Activated naive CD8-positive, alpha-beta T cell treated with anti-CD3 and anti-CD28 coated beads, Interleukin-2, amount 10 ng/mL, durations not matched to agents 7 days and 5 days (primary cell): ENCODE measurements around the gene MIPOL1. TPM values are rescaled to one million over a fixed set of nuclear protein-coding genes. Genes with fewer than 3 reads are reported as not detected.
A peak's percentile ranks its signal among the peaks of the same experiment; 100 is the strongest.
"Not testable (repeated sequence)": the region's sequence is repeated elsewhere in the genome, so short reads cannot be mapped to it uniquely, and the experiment has no call there.

Source experiments
- ATAC-seq: fragments of 150-1000 bp; cut with Tn5 transposase; one replicate; pipeline ENCODE4 v1.10.0; 2021; ENCODE audit warnings: low read depth, moderate library complexity
- POLR2A ChIA-PET: fragments of 350-600 bp; sonication (Branson Sonifier 250); formaldehyde crosslinking; loops from one replicate; lab custom pipeline; 2021; ENCODE audit warnings: antibody characterized with exemption; lab: Charles Lee
- DNase-seq: peaks from one replicate; pipeline ENCODE4 v3.0.0; 2021
- H3K27ac Mint-ChIP-seq: one replicate; pipeline ENCODE4 v1.8.0; 2022; ENCODE audit warnings: mild to moderate bottlenecking, mixed read lengths
- H3K27me3 Mint-ChIP-seq: one replicate; pipeline ENCODE4 v1.8.0; 2022; ENCODE audit warnings: mild to moderate bottlenecking, moderate library complexity, mixed read lengths
- H3K36me3 Mint-ChIP-seq: one replicate; pipeline ENCODE4 v1.8.0; 2021; ENCODE audit warnings: mild to moderate bottlenecking, mixed read lengths
- H3K4me1 Mint-ChIP-seq: one replicate; pipeline ENCODE4 v1.8.0; 2021; ENCODE audit warnings: mixed read lengths
- H3K4me3 Mint-ChIP-seq: one replicate; pipeline ENCODE4 v1.8.0; 2022; ENCODE audit warnings: mild to moderate bottlenecking, moderate library complexity, mixed read lengths
- H3K9me3 Mint-ChIP-seq: one replicate; pipeline ENCODE4 v1.8.0; 2021; ENCODE audit warnings: mixed read lengths
- total RNA-seq, 2 experiments: library from RNA; stranded (reverse); gene quantifications; one replicate each; pipeline ENCODE4 v1.2.3, GENCODE V29; 2021

Gene MIPOL1
- total RNA-seq, 2 experiments from 2014 or later = not detected

DNA sequence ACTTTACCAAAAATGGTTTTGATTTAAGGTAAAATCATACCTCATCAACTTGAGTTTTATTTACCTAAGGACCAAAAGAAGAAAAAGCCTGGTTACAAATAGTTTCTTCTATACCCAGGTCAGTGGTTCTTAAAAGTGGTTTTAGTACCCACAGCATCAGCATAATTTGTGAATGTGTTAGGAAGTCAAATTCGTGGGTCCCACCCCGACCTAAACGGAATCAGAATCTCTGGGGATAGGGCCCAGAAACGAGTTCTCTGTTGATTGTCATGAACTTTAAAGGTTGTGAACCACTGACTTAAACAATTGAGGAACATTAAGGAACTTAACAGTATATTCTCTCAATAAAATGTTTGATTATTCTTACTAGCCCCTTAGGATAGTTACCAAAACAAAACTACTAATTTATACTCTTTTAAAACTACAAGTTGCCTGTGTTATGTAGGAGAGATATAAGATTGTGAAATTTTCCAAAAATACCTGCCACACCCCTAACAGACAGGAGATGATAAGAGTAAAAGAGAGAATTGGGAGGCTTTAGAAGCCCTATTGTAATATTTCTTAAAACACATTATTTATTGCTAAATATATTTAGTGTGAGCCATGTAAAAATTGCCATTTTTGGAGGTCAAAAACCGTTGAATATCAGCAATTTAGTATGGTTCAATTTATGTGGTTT is 24.7 kb upstream of the MIPOL1 start:
- H3K9me3 Mint-ChIP-seq = no peaks in the 10 kb centered on the region
- no peaks in the 10 kb centered on the region for H3K4me1 Mint-ChIP-seq
- H3K36me3 Mint-ChIP-seq = no peaks in the 10 kb centered on the region
- no peak overlapping the region for H3K27ac Mint-ChIP-seq
- ATAC-seq (no peak), DNase-seq (no peak)
- H3K27me3 Mint-ChIP-seq = peaks cover 30% of the 10 kb centered on the region
- POLR2A ChIA-PET = no interaction called here
- no peak overlapping the region for H3K4me3 Mint-ChIP-seq

DNA sequence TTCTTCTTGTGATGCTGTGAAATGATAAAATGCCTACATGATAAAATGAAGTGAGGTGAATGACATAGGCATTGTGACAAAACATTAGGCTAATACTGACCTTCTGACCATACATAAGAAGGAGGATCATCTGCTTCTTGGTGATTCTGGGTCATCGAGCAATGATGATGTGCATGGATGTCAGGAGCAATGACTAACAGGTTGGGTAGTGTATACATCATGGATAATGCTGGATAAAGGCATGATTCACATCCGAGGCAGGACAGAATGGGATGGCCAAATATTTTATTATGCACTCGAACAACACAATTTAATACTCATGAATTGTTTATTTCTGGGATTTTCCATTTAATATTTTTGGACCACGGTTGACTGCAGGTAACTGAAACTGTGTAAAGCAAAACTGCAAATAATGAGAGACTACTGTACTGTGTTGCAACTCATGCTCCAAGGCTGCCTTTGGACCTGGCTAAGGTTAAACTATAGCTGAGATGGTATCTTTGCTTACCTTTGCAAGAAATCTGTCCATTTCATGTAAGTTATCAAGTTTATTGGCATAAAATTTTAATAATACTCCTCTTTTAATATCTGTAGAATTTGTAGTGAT is 17.7 kb upstream of the MIPOL1 start:
- Mint-ChIP-seq H3K9me3 (no peaks in the 10 kb centered on the region), H3K27ac (no peak overlapping the region), H3K4me3 (no peak overlapping the region), H3K36me3 (no peaks in the 10 kb centered on the region), H3K27me3 (no peaks in the 10 kb centered on the region), H3K4me1 (no peaks in the 10 kb centered on the region)
- POLR2A ChIA-PET = no interaction called here
- DNase-seq (no peak), ATAC-seq (no peak)

DNA sequence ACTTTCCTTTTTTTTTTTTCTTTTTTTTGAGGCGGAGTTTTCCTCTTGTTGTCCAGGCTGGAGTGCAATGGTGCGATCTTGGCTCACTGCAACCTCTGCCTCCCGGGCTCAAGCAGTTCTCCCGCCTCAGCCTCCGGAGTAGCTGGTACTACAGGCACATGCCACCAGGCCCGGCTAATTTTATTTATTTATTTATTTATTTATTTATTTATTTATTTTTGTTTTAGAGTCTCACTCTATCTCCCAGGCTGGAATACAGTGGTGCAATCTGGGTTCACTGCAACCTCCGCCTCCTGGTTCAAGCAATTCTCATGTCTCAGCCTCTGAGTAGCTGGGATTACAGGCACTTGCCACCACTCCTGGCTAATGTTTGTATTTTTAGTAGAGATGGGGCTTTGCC is 16.9 kb upstream of the MIPOL1 start:
- H3K27me3 Mint-ChIP-seq, DNase-seq, H3K27ac Mint-ChIP-seq, POLR2A ChIA-PET, H3K4me1 Mint-ChIP-seq, ATAC-seq, H3K36me3 Mint-ChIP-seq, H3K9me3 Mint-ChIP-seq, H3K4me3 Mint-ChIP-seq: not testable (repeated sequence)

DNA sequence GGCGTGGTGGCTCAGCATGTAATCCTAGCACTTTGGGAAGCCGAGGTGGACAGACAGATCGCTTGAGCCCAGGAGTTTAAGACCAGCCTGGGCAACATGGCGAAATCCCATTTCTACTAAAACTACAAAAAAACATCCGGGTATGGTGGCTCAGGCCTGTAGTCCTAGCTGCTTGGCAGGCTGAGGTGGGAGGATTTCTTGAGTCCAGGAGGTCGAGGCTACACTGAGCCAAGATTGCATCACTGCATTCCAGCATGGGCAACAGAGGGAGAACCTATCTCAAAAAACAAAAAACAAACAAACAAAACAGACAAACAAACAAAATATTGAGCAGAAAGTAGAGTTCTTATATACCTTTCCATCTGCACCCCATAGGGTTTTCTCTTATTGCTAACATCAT is 16.3 kb upstream of the MIPOL1 start:
- no peak for DNase-seq
- POLR2A ChIA-PET = no interaction called here
- H3K9me3 Mint-ChIP-seq = no peaks in the 10 kb centered on the region
- no peaks in the 10 kb centered on the region for H3K27me3 Mint-ChIP-seq
- no peak overlapping the region for H3K27ac Mint-ChIP-seq
- no peak overlapping the region for H3K4me3 Mint-ChIP-seq
- no peaks in the 10 kb centered on the region for H3K4me1 Mint-ChIP-seq
- H3K36me3 Mint-ChIP-seq = no peaks in the 10 kb centered on the region
- ATAC-seq = no peak

DNA sequence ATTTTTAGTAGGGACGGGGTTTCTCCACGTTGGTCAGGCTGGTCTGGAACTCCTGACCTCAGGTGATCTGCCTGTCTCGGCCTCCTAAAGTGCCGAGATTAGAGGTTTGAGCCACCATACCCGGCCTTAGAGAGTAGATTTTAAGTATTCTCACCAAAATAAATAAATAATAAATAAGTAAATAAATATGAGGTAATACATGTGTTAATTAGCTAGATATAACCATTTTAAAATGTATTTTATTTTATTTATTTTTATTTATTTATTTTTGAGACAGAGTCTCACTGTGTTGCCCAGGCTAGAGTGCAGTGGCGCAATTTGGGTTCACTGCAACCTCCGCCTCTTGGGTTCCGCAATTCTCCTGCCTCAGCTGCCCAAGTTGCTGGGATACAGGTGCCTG is 13.2 kb upstream of the MIPOL1 start:
- ATAC-seq, H3K27me3 Mint-ChIP-seq, H3K4me1 Mint-ChIP-seq, POLR2A ChIA-PET, H3K36me3 Mint-ChIP-seq, H3K4me3 Mint-ChIP-seq, DNase-seq, H3K27ac Mint-ChIP-seq, H3K9me3 Mint-ChIP-seq: not testable (repeated sequence)

DNA sequence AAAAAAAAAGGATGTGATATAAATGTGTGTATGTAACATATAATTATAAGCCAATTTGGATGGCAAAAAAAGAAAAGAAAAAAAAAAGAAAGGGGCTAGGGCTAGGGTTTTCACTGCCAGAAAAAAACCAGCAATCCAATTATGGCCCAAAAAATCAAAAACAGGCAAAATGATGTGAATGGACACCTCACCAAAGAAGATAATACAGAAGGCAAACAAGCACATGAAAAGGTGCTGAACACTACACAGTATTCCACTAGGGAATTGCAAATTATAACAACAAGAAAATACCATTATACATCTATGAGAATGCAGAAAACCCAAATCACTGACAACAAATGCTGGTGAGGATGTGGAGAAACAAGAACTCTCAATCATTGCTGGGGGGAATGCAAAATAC is 12.1 kb upstream of the MIPOL1 start:
- no peaks in the 10 kb centered on the region for H3K27me3 Mint-ChIP-seq
- no peak for DNase-seq
- no peak for ATAC-seq
- POLR2A ChIA-PET = no interaction called here
- no peaks in the 10 kb centered on the region for H3K36me3 Mint-ChIP-seq
- H3K4me1 Mint-ChIP-seq = no peaks in the 10 kb centered on the region
- H3K27ac Mint-ChIP-seq = no peak overlapping the region
- H3K9me3 Mint-ChIP-seq = no peaks in the 10 kb centered on the region
- no peak overlapping the region for H3K4me3 Mint-ChIP-seq

DNA sequence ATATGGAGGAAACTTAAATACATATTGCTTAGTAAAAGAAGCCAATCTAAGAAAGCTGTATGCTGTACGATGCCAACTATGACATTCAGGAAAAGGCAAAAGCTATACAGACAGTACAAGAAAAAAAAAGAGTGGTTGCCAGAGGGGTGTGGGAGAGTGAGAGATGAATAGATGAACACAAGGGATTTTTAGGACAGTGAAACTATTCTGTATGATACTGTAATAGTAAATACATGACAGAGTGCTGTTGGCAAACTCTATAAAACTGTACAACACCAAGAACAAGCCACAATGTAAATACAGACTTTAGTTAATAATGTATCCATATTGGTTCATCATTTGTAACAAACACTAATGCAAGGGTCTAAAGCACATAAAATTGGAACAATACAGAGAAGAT is 10.9 kb upstream of the MIPOL1 start:
- Mint-ChIP-seq H3K4me3 (no peak overlapping the region), H3K9me3 (no peaks in the 10 kb centered on the region), H3K27me3 (no peaks in the 10 kb centered on the region), H3K36me3 (no peaks in the 10 kb centered on the region), H3K27ac (no peak overlapping the region), H3K4me1 (no peaks in the 10 kb centered on the region)
- no peak for ATAC-seq
- POLR2A ChIA-PET = no interaction called here
- no peak for DNase-seq

DNA sequence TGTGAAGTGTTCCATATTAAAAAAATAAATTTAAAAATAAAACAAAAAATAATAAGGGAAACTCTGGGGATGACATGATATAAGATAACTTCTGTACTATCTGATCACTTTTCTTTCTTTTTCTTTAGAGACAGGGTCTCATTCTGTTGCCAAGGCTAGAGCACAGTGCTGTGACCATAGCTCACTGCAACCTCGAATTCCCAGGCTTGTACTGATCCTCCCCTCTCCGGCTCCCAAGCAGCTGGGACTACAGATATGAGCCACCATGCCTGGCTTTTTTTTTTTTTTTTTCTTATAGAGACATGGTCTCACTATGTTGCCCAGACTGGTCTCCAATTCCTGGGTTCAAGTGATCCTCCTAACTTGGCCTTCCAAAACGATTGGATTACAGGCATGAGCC is 10.4 kb upstream of the MIPOL1 start:
- Mint-ChIP-seq H3K4me1 (no peaks in the 10 kb centered on the region), H3K9me3 (no peaks in the 10 kb centered on the region), H3K27ac (no peak overlapping the region), H3K36me3 (no peaks in the 10 kb centered on the region), H3K4me3 (no peak overlapping the region), H3K27me3 (no peaks in the 10 kb centered on the region)
- no peak for DNase-seq
- no peak for ATAC-seq
- POLR2A ChIA-PET = no interaction called here

DNA sequence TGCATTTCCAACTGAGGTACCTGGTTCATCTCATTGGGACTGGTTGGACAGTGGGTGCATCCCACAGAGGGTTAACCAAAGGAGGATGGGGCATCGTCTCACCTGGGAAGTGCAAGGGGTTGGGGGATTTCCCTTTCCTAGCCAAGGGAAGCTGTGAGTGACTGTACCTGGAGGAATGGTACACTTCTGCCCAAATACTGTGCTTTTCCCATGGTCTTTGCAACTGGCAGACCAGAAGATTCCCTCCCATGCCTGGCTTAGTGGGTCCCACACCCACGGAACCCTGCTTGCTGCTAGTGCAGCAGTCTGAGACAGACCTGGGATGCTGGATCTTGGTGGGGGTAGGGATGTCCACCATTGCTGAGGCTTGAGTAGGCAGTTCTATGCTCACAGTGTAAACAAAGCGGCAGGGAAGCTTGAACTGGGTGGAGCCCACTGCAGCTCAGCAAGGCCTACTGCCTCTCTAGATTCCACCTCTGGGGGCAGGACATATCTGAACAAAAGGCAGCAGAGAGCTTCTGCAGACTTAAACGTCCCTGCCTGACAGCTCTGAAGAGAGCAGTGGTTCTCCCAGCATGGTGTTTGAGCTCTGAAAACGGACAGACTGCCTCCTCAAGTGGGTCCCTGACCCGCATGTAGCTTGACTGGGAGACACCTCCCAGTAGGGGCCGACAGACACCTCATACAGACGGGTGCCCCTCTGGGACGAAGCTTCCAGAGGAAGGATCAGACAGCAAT is 9.7 kb upstream of the MIPOL1 start:
- H3K27me3 Mint-ChIP-seq, H3K4me1 Mint-ChIP-seq, H3K27ac Mint-ChIP-seq, POLR2A ChIA-PET, H3K36me3 Mint-ChIP-seq, H3K9me3 Mint-ChIP-seq, ATAC-seq, H3K4me3 Mint-ChIP-seq, DNase-seq: not testable (repeated sequence)

DNA sequence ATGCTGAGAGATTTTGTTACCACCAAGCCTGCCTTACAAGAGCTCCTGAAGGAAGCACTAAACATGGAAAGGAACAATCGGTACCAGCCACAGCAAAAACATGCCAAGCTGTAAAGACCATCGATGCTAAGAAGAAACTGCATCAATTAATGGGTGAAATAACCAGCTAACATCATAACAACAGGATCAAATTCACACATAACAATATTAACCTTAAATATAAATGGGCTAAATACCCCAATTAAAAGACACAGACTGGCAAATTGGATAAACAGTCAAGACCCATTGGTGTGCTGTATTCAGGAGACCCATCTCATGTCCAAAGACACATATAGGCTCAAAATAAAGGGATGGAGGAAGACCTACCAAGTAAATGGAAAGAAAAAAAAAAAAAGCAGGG is 8.0 kb upstream of the MIPOL1 start:
- H3K4me3 Mint-ChIP-seq, DNase-seq, POLR2A ChIA-PET, H3K4me1 Mint-ChIP-seq, H3K36me3 Mint-ChIP-seq, H3K27me3 Mint-ChIP-seq, ATAC-seq, H3K9me3 Mint-ChIP-seq, H3K27ac Mint-ChIP-seq: not testable (repeated sequence)

DNA sequence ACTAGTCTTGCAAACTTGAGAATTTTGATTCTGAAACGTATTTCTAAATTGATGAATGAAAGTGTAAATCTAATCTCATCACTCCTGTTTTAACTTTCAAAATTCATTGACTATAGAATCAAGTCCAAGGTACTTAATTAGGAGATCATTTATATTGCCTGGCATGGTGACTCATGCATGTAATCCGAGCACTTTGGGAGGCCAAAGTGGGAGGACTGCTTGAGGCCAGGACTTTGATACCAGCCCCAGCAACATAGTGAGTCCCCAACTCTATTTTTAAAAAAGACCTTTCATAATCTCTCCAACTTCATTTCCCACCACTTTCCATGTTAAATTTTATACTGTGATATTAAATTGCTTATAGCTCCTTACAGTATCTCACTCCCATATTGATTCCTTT is 3.0 kb upstream of the MIPOL1 start:
- POLR2A ChIA-PET = no interaction called here
- no peak overlapping the region for H3K4me3 Mint-ChIP-seq
- H3K9me3 Mint-ChIP-seq = no peaks in the 10 kb centered on the region
- ATAC-seq (no peak), DNase-seq (no peak)
- H3K4me1 Mint-ChIP-seq = peaks cover 9% of the 10 kb centered on the region
- H3K36me3 Mint-ChIP-seq = no peaks in the 10 kb centered on the region
- H3K27me3 Mint-ChIP-seq = peaks cover 26% of the 10 kb centered on the region
- H3K27ac Mint-ChIP-seq = no peak overlapping the region

DNA sequence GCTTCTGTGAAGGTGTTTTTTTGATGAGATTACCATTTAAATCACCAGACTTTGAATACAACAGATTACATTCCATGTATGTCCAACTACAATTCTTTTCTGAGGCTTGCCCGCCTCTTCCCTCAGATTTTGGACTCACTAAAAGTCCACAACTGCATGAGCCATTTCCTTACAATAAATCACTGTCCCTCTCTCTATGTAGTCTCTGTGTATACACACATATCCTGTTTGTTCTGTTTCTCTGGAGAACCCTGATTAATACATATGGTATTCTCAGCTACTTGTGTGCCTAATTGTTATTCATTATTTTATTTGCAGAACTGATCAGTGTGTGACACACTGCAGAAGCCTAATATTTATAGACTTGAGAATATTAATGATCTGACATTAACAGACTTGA is 2.4 kb upstream of the MIPOL1 start:
- no peaks in the 10 kb centered on the region for H3K9me3 Mint-ChIP-seq
- no peak for DNase-seq
- H3K27ac Mint-ChIP-seq = no peak overlapping the region
- H3K27me3 Mint-ChIP-seq = peaks cover 26% of the 10 kb centered on the region
- H3K36me3 Mint-ChIP-seq = no peaks in the 10 kb centered on the region
- POLR2A ChIA-PET = no interaction called here
- H3K4me1 Mint-ChIP-seq = peaks cover 9% of the 10 kb centered on the region
- no peak for ATAC-seq
- H3K4me3 Mint-ChIP-seq = no peak overlapping the region

DNA sequence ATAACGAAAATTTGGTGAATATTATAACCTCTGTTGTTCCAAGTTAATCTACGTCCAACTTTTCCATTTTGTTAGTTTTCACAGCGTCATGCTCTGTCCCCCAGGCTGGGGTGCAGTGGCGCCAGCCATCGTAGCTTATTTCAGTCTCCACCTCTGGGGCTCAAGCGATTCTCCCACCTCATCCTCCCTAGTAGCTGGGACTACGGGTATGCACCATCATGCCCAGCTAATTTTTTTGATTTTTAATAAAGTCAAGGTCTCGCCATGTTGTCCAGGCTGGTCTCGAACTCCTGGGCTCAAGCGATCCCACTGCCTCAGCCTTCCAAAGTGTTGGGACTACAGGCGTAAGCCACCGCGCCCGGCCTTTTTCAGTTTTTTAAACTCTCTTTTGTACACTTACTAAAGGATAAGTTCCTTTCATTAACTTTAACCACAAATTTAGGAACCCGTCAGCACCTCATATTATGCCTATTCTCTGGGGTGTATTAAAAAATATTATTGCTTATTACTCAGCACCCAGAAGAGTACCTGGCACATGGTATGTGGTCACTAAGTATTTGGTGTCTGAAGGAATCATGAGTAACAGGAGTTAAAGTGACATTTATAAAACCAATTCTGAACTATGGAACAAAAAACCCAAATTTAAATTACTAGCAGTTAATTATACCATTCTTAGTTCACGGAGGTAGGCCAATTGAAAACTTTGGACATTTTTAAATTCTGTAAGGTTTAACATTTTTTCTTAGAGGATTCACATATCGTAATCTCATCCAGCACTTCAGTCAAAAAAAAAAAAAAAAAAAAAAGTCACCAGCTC is 925 bp upstream of the MIPOL1 start:
- Mint-ChIP-seq H3K4me1 (peaks cover 9% of the 10 kb centered on the region), H3K9me3 (no peaks in the 10 kb centered on the region), H3K4me3 (peak overlapping the region; percentile 73), H3K27ac (no peak overlapping the region), H3K27me3 (peaks cover 26% of the 10 kb centered on the region), H3K36me3 (no peaks in the 10 kb centered on the region)
- POLR2A ChIA-PET = no interaction called here
- ATAC-seq (no peak), DNase-seq (no peak)
